ENCODE measurements around the gene PEAK1.

GRCh38 chr15:77096138-77096537 lies 323.8 kb downstream of the PEAK1 start:
- TF ChIP-seq CTCF (conservative IDR thresholded peaks at IDR 0.05; ENCODE audit: low read depth, low read length) (no peak), EZH2phosphoT487 (IDR thresholded peaks at IDR 0.05; ENCODE audit: borderline replicate concordance, low read length) (no peak)

Measured in PC-3 (cell line).